ENCODE measurements around the gene ATP5MC2. TPM values are rescaled to one million over a fixed set of nuclear protein-coding genes. Genes with fewer than 3 reads are reported as not detected.

ATP5MC2 gene
- total and polyA plus RNA-seq, 10 of the 15 experiments (the other 5 are each of a cell fraction or from before 2014, with no cell fraction given) = 379 to 1,090 (median 525) TPM

DNA sequence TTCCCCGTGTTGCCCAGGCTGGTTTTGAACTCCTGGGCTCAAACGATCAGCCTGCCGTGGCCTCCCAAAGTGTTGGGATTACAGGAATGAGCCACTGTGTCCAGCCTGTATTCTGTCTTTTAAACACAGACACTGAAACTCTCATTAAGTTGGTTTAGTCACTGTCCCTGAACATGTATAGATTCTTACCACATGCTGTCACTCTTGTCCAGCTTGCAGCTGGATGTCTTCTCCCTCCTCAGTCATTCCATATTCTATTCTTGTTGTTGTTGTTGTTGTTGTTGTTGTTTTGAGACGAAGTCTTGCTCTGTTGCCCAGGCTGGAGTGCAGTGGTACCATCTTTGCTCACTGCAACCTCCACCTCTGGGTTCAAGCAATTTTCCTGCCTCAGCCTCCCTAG lies 12.3 kb upstream of the ATP5MC2 start:
- Histone ChIP-seq H3K9ac (ENCODE audit: control insufficient read depth, insufficient read depth, low read length) (no peak overlapping the region), H3K27ac (ENCODE audit: control insufficient read depth, insufficient read depth) (no peak overlapping the region), H3K79me2 (ENCODE audit: control insufficient read depth, insufficient read depth, low read length) (no peaks in the 10 kb centered on the region), H3K36me3 (ENCODE audit: control insufficient read depth in 2 of 2, insufficient read depth in 2 of 2, low read length in 1 of 2) (no peaks in the 10 kb centered on the region), H4K20me1 (ENCODE audit: control insufficient read depth, insufficient read depth) (no peaks in the 10 kb centered on the region), H2AFZ (ENCODE audit: control insufficient read depth, low read depth, low read length) (no peak overlapping the region), H3K27me3 (replicated peaks in 1 of 2; ENCODE audit: control insufficient read depth in 2 of 2, insufficient read depth in 2 of 2, low read length in 1 of 2) (no peaks in the 10 kb centered on the region), H3K4me1 (ENCODE audit: control insufficient read depth, insufficient read depth, low read length) (no peaks in the 10 kb centered on the region), H3K4me2 (ENCODE audit: control insufficient read depth, insufficient read depth) (no peak overlapping the region), H3K9me3 (replicated peaks; ENCODE audit: control insufficient read depth, insufficient read depth, low read length) (no peaks in the 10 kb centered on the region; the same call in 2 of the 3 replicates), H3K4me3 (no peak overlapping the region)
- ATAC-seq = no peak
- DNase-seq (ENCODE audit: low read depth, low spot score) = no peak
- ChIA-PET SMC1A (ENCODE audit: uncharacterized antibody, unreplicated experiment) (interaction anchor here (0.8 to 2.7 kb wide), 4 partner anchors 11 to 58 kb away, joined by 3 to 12 read pairs (median 6); no protein-coding TSS in a partner anchor), POLR2A (interaction anchor here (0.6 kb wide), 1 partner anchor 20 kb away, joined by 3 read pairs; no protein-coding TSS in a partner anchor), RAD21 (ENCODE audit: unreplicated experiment) (interaction anchor here (1.3 to 1.4 kb wide), 2 partner anchors 13 to 56 kb away, joined by 3 to 4 read pairs; no protein-coding TSS in a partner anchor), CTCF (interaction anchor here (1.1 to 2.9 kb wide), 5 partner anchors 11 to 68 kb away, joined by 3 to 14 read pairs (median 9); partner anchors contain the start of gene ATP5MC2)
- 24% methylated on average over 4 of the region's 4 CpGs for WGBS (ENCODE audit: insufficient coverage, insufficient replicate concordance, low lambda C conversion rate, missing lambda C conversion rate)
- in situ Hi-C loops (cut with MboI) (no loop called here), intact Hi-C loops (cut with micrococcal nuclease; ENCODE audit: unreplicated experiment) (no loop called here)
- no TSS peak for BruUV-seq (replicated peaks)
- FAIRE-seq = no peak
- no peak for TF ChIP-seq TCF12 (IDR thresholded peaks at IDR 0.05; ENCODE audit: low read depth, low read length)
- no peak for TF ChIP-seq POLR2A (IDR thresholded peaks at IDR 0.05; ENCODE audit: low read depth, low read length)
- no peak for TF ChIP-seq STAT1 (conservative IDR thresholded peaks at IDR 0.05)
- no peak for TF ChIP-seq MXI1 (IDR thresholded peaks at IDR 0.05; ENCODE audit: low read depth, low read length)
- TF ChIP-seq HDGF (IDR thresholded peaks at IDR 0.05) = no peak
- TF ChIP-seq CEBPB (IDR thresholded peaks at IDR 0.05; ENCODE audit: borderline replicate concordance in 1 of 2, low read depth in 2 of 2, low read length in 2 of 2) = no peak
- TF ChIP-seq MYB (IDR thresholded peaks at IDR 0.05; ENCODE audit: borderline replicate concordance, low read depth, low read length) = no peak
- no peak for TF ChIP-seq TBL1XR1 (IDR thresholded peaks at IDR 0.05; ENCODE audit: low read depth, low read length)
- TF ChIP-seq, protein P1, sequence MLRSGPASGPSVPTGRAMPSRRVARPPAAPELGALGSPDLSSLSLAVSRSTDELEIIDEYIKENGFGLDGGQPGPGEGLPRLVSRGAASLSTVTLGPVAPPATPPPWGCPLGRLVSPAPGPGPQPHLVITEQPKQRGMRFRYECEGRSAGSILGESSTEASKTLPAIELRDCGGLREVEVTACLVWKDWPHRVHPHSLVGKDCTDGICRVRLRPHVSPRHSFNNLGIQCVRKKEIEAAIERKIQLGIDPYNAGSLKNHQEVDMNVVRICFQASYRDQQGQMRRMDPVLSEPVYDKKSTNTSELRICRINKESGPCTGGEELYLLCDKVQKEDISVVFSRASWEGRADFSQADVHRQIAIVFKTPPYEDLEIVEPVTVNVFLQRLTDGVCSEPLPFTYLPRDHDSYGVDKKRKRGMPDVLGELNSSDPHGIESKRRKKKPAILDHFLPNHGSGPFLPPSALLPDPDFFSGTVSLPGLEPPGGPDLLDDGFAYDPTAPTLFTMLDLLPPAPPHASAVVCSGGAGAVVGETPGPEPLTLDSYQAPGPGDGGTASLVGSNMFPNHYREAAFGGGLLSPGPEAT (IDR thresholded peaks at IDR 0.05; ENCODE audit: low read depth) = no peak
- no peak for TF ChIP-seq SIN3A (IDR thresholded peaks at IDR 0.05; ENCODE audit: low read depth, low read length)
- no peak for TF ChIP-seq PAX5 (IDR thresholded peaks at IDR 0.05; ENCODE audit: borderline replicate concordance, low read depth, low read length)
- TF ChIP-seq, protein P2, sequence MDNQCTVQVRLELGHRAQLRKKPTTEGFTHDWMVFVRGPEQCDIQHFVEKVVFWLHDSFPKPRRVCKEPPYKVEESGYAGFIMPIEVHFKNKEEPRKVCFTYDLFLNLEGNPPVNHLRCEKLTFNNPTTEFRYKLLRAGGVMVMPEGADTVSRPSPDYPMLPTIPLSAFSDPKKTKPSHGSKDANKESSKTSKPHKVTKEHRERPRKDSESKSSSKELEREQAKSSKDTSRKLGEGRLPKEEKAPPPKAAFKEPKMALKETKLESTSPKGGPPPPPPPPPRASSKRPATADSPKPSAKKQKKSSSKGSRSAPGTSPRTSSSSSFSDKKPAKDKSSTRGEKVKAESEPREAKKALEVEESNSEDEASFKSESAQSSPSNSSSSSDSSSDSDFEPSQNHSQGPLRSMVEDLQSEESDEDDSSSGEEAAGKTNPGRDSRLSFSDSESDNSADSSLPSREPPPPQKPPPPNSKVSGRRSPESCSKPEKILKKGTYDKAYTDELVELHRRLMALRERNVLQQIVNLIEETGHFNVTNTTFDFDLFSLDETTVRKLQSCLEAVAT (IDR thresholded peaks at IDR 0.05) = no peak
- no peak for TF ChIP-seq BACH1 (IDR thresholded peaks at IDR 0.05; ENCODE audit: borderline replicate concordance)
- no peak for TF ChIP-seq STAT3 (IDR thresholded peaks at IDR 0.05; ENCODE audit: low read depth, low read length)
- no peak for TF ChIP-seq RFX5 (IDR thresholded peaks at IDR 0.05; ENCODE audit: low read depth, low read length)
- no peak for TF ChIP-seq BRCA1 (IDR thresholded peaks at IDR 0.05; ENCODE audit: low read depth, low read length)
